ENCODE data around the gene HLA-DQA1. TPM values are rescaled to one million over a fixed set of nuclear protein-coding genes. Genes with fewer than 3 reads are reported as not detected.

HLA-DQA1 gene
- total RNA-seq, 1 experiment from 2014 or later, result 0.86 TPM

DNA sequence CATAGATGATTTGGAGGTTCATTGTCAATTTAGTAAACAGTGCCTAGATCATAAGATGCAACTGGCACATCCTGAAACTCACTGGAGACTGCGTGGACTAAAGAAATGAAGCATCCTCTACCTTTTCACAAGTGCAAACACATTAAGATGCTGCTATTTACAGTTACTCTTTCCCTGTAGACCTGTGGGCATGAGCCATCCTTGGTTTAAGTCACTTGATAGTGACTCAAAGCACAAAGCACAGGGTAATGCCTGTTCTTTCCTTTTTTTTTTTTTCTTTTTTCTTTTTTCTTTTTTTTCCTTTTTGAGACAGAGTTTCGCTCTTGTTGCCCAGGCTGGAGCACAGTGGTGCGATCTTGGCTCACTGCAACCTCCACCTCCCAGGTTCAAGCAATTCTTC is 10.0 kb upstream of the HLA-DQA1 start:
- Histone ChIP-seq H3K9me2 (ENCODE audit: insufficient read depth) (no peaks in the 10 kb centered on the region), H3K4me2 (ENCODE audit: low read length) (no peak overlapping the region), H3K27ac (ENCODE audit: low read depth, low read length) (no peak overlapping the region), H3K4me1 (ENCODE audit: control insufficient read depth in 1 of 2, insufficient read depth in 2 of 2, low read length in 2 of 2) (no peaks in the 10 kb centered on the region), H3K4me3 (replicated peaks in 1 of 2; ENCODE audit: low read depth in 1 of 2, low read length in 2 of 2) (no peak overlapping the region), H3K9ac (ENCODE audit: low read length) (no peak overlapping the region), H3K79me2 (ENCODE audit: insufficient read depth, low read length) (no peaks in the 10 kb centered on the region), H3K27me3 (ENCODE audit: insufficient read depth, low read length) (no peaks in the 10 kb centered on the region), H2AFZ (ENCODE audit: low read depth, low read length, poor library complexity, severe bottlenecking) (no peak overlapping the region), H4K20me1 (ENCODE audit: insufficient read depth) (no peaks in the 10 kb centered on the region), H3K36me3 (ENCODE audit: control insufficient read depth in 1 of 2, insufficient read depth in 2 of 2, low read length in 2 of 2) (no peaks in the 10 kb centered on the region), H3K9me3 (ENCODE audit: control insufficient read depth in 1 of 2, insufficient read depth in 1 of 2, low read depth in 1 of 2, low read length in 2 of 2) (no peaks in the 10 kb centered on the region)
- RAD21 ChIA-PET (ENCODE audit: low non-redundant PET in 1 of 2, low total read pairs in 2 of 2, uncharacterized antibody in 2 of 2, unreplicated experiment in 2 of 2), result no interaction called here
- CTCF ChIA-PET, result no interaction called here
- DNase-seq (ENCODE audit: low read depth, low spot score) (no peak), ATAC-seq (no peak)
- BruUV-seq (replicated peaks), result no TSS peak
- POLR2A ChIA-PET, result no interaction called here
- intact Hi-C loops (cut with micrococcal nuclease), result no loop called here
- TF ChIP-seq SRF (IDR thresholded peaks at IDR 0.05; ENCODE audit: low read depth) (no peak), JUND (IDR thresholded peaks at IDR 0.05) (no peak), SIN3A (IDR thresholded peaks at IDR 0.05; ENCODE audit: low read depth) (no peak), YY1 (IDR thresholded peaks at IDR 0.05; ENCODE audit: extremely low read depth, insufficient replicate concordance, low read depth, low read length) (no peak), CTCF (IDR thresholded peaks at IDR 0.05 in 2 of 3, conservative IDR thresholded peaks at IDR 0.05 in 1 of 3; ENCODE audit: borderline replicate concordance in 1 of 3, insufficient read depth in 1 of 3, low read depth in 2 of 3, low read length in 2 of 3) (no peak), MAX (IDR thresholded peaks at IDR 0.05) (no peak), TCF7L2 (IDR thresholded peaks at IDR 0.05; ENCODE audit: borderline replicate concordance, extremely low read depth, insufficient read depth, insufficient read length) (no peak), CEBPB (IDR thresholded peaks at IDR 0.05; ENCODE audit: low read depth) (no peak), REST (IDR thresholded peaks at IDR 0.05; ENCODE audit: low read depth) (no peak), ELF1 (IDR thresholded peaks at IDR 0.05; ENCODE audit: borderline replicate concordance, low read depth) (no peak), ZNF274 (IDR thresholded peaks at IDR 0.05; ENCODE audit: low read depth, low read length) (no peak), EZH2phosphoT487 (IDR thresholded peaks at IDR 0.05; ENCODE audit: borderline replicate concordance) (no peak), CBX3 (IDR thresholded peaks at IDR 0.05; ENCODE audit: low read depth) (no peak)
- TF ChIP-seq, protein P1, sequence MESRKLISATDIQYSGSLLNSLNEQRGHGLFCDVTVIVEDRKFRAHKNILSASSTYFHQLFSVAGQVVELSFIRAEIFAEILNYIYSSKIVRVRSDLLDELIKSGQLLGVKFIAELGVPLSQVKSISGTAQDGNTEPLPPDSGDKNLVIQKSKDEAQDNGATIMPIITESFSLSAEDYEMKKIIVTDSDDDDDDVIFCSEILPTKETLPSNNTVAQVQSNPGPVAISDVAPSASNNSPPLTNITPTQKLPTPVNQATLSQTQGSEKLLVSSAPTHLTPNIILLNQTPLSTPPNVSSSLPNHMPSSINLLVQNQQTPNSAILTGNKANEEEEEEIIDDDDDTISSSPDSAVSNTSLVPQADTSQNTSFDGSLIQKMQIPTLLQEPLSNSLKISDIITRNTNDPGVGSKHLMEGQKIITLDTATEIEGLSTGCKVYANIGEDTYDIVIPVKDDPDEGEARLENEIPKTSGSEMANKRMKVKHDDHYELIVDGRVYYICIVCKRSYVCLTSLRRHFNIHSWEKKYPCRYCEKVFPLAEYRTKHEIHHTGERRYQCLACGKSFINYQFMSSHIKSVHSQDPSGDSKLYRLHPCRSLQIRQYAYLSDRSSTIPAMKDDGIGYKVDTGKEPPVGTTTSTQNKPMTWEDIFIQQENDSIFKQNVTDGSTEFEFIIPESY (IDR thresholded peaks at IDR 0.05; ENCODE audit: extremely low read depth, insufficient replicate concordance, low read length), result no peak
